HepG2 (cell line): ENCODE measurements around the gene STX8. TPM values are rescaled to one million over a fixed set of nuclear protein-coding genes. Genes with fewer than 3 reads are reported as not detected.

Experiments
- ATAC-seq: fragments of 200-7000 bp; cut with Tn5 transposase; 3 replicates; pipeline ENCODE4 v1.9.1; 2020; ENCODE audit warnings: mild to moderate bottlenecking, moderate library complexity
- BruUV-seq: library from RNA; stranded (reverse); fragments of 400-500 nt; replicated peaks from 2 replicates; lab custom pipeline; 2021; lab: Mats Ljungman, UMichigan
- CTCF ChIA-PET: fragments of 300-600 bp; formaldehyde crosslinking; extraction: SDS; loops from one replicate; lab custom pipeline; 2021; ENCODE audit warnings: low total read pairs, inconsistent platforms, low intra/inter-chr PET ratio; lab: Yijun Ruan, JAX
- POLR2A ChIA-PET: fragments of 350-600 bp; sonication (Branson Sonifier 250); formaldehyde crosslinking; loops from one replicate; lab custom pipeline; 2020; ENCODE audit warnings: antibody characterized with exemption, inconsistent platforms; lab: Yijun Ruan, JAX
- DNase-seq: peaks from one replicate; pipeline ENCODE4 v3.0.0-alpha.2; 2015; ENCODE audit warnings: low spot score
- FAIRE-seq: peaks from 3 replicates; lab custom pipeline; 2011; peaks lifted over from hg19 to GRCh38; lab: Jason Lieb, UNC
- H2AFZ ChIP-seq: one replicate; pipeline ENCODE4 v1.6.1; 2011; ENCODE audit warnings: low read length, inconsistent platforms
- H3K27ac ChIP-seq: fragments of 300-600 bp; 3 replicates; pipeline ENCODE4 v1.8.0; 2011; ENCODE audit warnings: mixed run types, mild to moderate bottlenecking, mixed read lengths, low read length, inconsistent platforms; ENCODE audit not compliant: insufficient read depth; ENCODE audit errors: extremely low read length
- H3K27me3 ChIP-seq, 2 experiments: fragments of 200-600 bp in 1 of 2; 2 replicates in 1 of 2; 3 replicates in 1 of 2; pipeline versions ENCODE4 v1.6.0 to v1.8.0; 2011; ENCODE audit warnings: low read length in 2 of 2, mild to moderate bottlenecking in 2 of 2, moderate library complexity in 2 of 2, inconsistent platforms in 1 of 2; ENCODE audit not compliant: insufficient read depth in 2 of 2, control insufficient read depth in 1 of 2
- H3K36me3 ChIP-seq, 2 experiments: fragments of 200-600 bp in 1 of 2; replicated peaks in 1 of 2; 2 replicates in 1 of 2; 3 replicates in 1 of 2; pipeline versions ENCODE4 v1.5.1 to v1.8.0; 2011; ENCODE audit warnings: low read length in 2 of 2, inconsistent platforms in 1 of 2; ENCODE audit not compliant: insufficient read depth in 2 of 2, control insufficient read depth in 1 of 2
- H3K4me1 ChIP-seq: 2 replicates; pipeline ENCODE4 v1.5.1; 2012; ENCODE audit warnings: low read length, inconsistent platforms; ENCODE audit not compliant: insufficient read depth
- H3K4me2 ChIP-seq: 2 replicates; pipeline ENCODE4 v1.6.0; 2011; ENCODE audit warnings: low read depth, low read length, inconsistent platforms
- H3K4me3 ChIP-seq, 3 experiments: fragments of 200-600 bp in 1 of 3; sonication (generic), shearing (Covaris generic) in 1 of 3; replicated peaks in 1 of 3; 2 replicates each; pipeline ENCODE4 v1.5.1; 2011 to 2016; ENCODE audit warnings: low read length in 3 of 3, inconsistent platforms in 2 of 3, low read depth in 2 of 3, mild to moderate bottlenecking in 2 of 3, control low read depth in 1 of 3, mixed read lengths in 1 of 3; ENCODE audit not compliant: insufficient read depth in 1 of 3
- H3K79me2 ChIP-seq: one replicate; pipeline ENCODE4 v1.6.1; 2011; ENCODE audit warnings: low read length, inconsistent platforms; ENCODE audit not compliant: insufficient read depth
- H3K9ac ChIP-seq: 2 replicates; pipeline ENCODE4 v1.6.0; 2011; ENCODE audit warnings: mild to moderate bottlenecking, low read depth, low read length, inconsistent platforms; ENCODE audit not compliant: insufficient read depth
- H3K9me3 ChIP-seq: 2 replicates; pipeline ENCODE4 v1.5.1; 2012; ENCODE audit warnings: mild to moderate bottlenecking, low read length
- H4K20me1 ChIP-seq: 2 replicates; pipeline ENCODE4 v1.6.0; 2011; ENCODE audit warnings: inconsistent platforms, mild to moderate bottlenecking, low read length, moderate library complexity; ENCODE audit not compliant: insufficient read depth
- ARHGAP35 ChIP-seq: sonication (generic); formaldehyde crosslinking; IDR thresholded peaks from 2 replicates; pipeline ENCODE4 v1.9.0; 2022; ENCODE audit warnings: mild to moderate bottlenecking, inconsistent platforms, moderate library complexity, missing genetic modification reagents, borderline replicate concordance
- HES4 ChIP-seq: sonication (generic); formaldehyde crosslinking; IDR thresholded peaks from 2 replicates; pipeline ENCODE4 v1.9.0; 2021; ENCODE audit warnings: mild to moderate bottlenecking, missing genetic modification reagents, borderline replicate concordance
- KLF16 ChIP-seq, 2 experiments: sonication (generic) in 1 of 2; formaldehyde crosslinking in 1 of 2; IDR thresholded peaks; 2 replicates each; pipeline versions ENCODE4 v1.6.1 to v1.8.0; 2016 to 2023; ENCODE audit warnings: missing genetic modification reagents in 2 of 2, missing compliant biosample characterization in 1 of 2
- KMT2B ChIP-seq: IDR thresholded peaks from 2 replicates; pipeline ENCODE4 v1.6.1; 2016; ENCODE audit warnings: missing genetic modification reagents, missing compliant biosample characterization
- NR2F2 ChIP-seq: IDR thresholded peaks from 2 replicates; pipeline ENCODE4 v1.6.1; 2012; ENCODE audit warnings: low read depth, inconsistent platforms, borderline replicate concordance
- PHF20 ChIP-seq: sonication (generic); formaldehyde crosslinking; IDR thresholded peaks from 2 replicates; pipeline ENCODE4 v1.5.0; 2020; ENCODE audit warnings: mild to moderate bottlenecking, missing genetic modification reagents
- TBP ChIP-seq: sonication (generic); formaldehyde crosslinking; IDR thresholded peaks from 2 replicates; pipeline ENCODE4 v1.5.0; 2020; ENCODE audit warnings: missing genetic modification reagents
- ZNF235 ChIP-seq: sonication (generic); formaldehyde crosslinking; IDR thresholded peaks from 2 replicates; pipeline ENCODE4 v1.8.1; 2023; ENCODE audit warnings: mild to moderate bottlenecking, missing genetic modification reagents, borderline replicate concordance
- ZNF33B ChIP-seq: sonication (generic); formaldehyde crosslinking; IDR thresholded peaks from 2 replicates; pipeline ENCODE4 v1.5.1; 2020; ENCODE audit warnings: mild to moderate bottlenecking, missing genetic modification reagents
- ZNF441 ChIP-seq: sonication (generic); formaldehyde crosslinking; IDR thresholded peaks from 2 replicates; pipeline ENCODE4 v1.7.0; 2021; ENCODE audit warnings: missing genetic modification reagents, borderline replicate concordance
- ZNF496 ChIP-seq: sonication (generic); formaldehyde crosslinking; IDR thresholded peaks from 2 replicates; pipeline ENCODE4 v1.8.1; 2023; ENCODE audit warnings: mild to moderate bottlenecking, moderate library complexity, missing genetic modification reagents; ENCODE audit not compliant: insufficient replicate concordance
- ZNF550 ChIP-seq: sonication (generic); formaldehyde crosslinking; IDR thresholded peaks from 2 replicates; pipeline ENCODE4 v1.4.0; 2020; ENCODE audit warnings: mild to moderate bottlenecking, missing genetic modification reagents, borderline replicate concordance
- ZNF780A ChIP-seq: sonication (generic); formaldehyde crosslinking; IDR thresholded peaks from 2 replicates; pipeline ENCODE4 v1.8.0; 2022; ENCODE audit warnings: mild to moderate bottlenecking, missing genetic modification reagents, moderate library complexity
- WGBS: methylation state at CpG from one replicate; pipeline ENCODE4 v1.1.6; 2017; ENCODE audit warnings: low lambda C conversion rate; 5-methylcytosine and 5-hydroxymethylcytosine counted together
- in situ Hi-C: cut with HindIII; loops from 2 replicates; pipeline ENCODE4 v1.10.0; 2017; ENCODE audit warnings: low pct_unique_long_range_greater_than_20kb; ENCODE audit not compliant: extremely low pct_ligation_motif_present
- intact Hi-C: fragments of 100-400 bp; cut with micrococcal nuclease; formaldehyde crosslinking; loops from one replicate; pipeline ENCODE4 v1.10.0; 2022; ENCODE audit not compliant: unreplicated experiment
- polyA plus RNA-seq, 8 experiments: library from polyadenylated mRNA; depleted of rRNA in 3 of 8; stranded (reverse) in 7 of 8; unstranded in 1 of 8; fragments of >200 nt; fragmentation: Illumina TruSeq in 4 of 8; extraction: Trizol in 4 of 8; gene quantifications; 2 replicates each; pipeline versions ENCODE4 v1.2.1 to v1.2.3, GENCODE V29; 2011 to 2016; ENCODE audit warnings: low read depth in 4 of 8, missing spikeins in 1 of 8, mixed read lengths in 1 of 8; ENCODE audit not compliant: insufficient read depth in 1 of 8
- total RNA-seq, 5 experiments: library from RNA; depleted of rRNA; stranded (reverse); fragments of >200 nt; fragmentation: Illumina TruSeq; extraction: Trizol; gene quantifications; 2 replicates each; pipeline ENCODE4 v1.2.3, GENCODE V29; 2016; ENCODE audit warnings: low read depth in 1 of 5
- TF ChIP-seq, protein P1 (sequence below): IDR thresholded peaks from 2 replicates; pipeline ENCODE4 v1.4.0; 2020; ENCODE audit warnings: mild to moderate bottlenecking, missing genetic modification reagents
- TF ChIP-seq, protein P2 (sequence below): sonication (generic); formaldehyde crosslinking; IDR thresholded peaks from 2 replicates; pipeline ENCODE4 v1.5.0; 2020; ENCODE audit warnings: mild to moderate bottlenecking, missing genetic modification reagents
- TF ChIP-seq, protein P3 (sequence below): sonication (generic); formaldehyde crosslinking; IDR thresholded peaks from 2 replicates; pipeline ENCODE4 v1.4.0; 2020; ENCODE audit warnings: missing genetic modification reagents

The STX8 gene
- total and polyA plus RNA-seq, 2 of the 13 experiments (the other 11 are each of a cell fraction or from before 2014, with no cell fraction given), result 36.4 to 53.6 TPM

DNA sequence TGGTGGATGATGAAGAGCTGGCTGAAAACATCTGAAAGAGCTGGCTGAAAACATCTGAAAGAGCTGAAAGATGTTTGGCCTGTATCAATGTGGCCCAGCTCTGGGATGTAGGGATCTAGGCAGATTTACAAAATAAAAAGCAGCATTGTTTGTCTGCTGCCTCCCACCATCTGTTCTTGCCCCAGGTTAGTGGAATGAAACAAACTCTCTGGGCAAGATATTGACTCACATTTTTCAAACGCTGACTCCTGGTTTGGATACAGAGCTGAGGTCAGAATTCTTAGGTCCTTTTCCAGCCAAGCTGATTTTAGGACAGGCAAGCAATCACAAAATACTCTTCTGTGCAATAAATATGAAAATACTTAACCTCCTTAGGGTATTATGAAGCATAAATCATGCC is 139.0 kb downstream of the STX8 start (continued):
- TF ChIP-seq, protein P1, sequence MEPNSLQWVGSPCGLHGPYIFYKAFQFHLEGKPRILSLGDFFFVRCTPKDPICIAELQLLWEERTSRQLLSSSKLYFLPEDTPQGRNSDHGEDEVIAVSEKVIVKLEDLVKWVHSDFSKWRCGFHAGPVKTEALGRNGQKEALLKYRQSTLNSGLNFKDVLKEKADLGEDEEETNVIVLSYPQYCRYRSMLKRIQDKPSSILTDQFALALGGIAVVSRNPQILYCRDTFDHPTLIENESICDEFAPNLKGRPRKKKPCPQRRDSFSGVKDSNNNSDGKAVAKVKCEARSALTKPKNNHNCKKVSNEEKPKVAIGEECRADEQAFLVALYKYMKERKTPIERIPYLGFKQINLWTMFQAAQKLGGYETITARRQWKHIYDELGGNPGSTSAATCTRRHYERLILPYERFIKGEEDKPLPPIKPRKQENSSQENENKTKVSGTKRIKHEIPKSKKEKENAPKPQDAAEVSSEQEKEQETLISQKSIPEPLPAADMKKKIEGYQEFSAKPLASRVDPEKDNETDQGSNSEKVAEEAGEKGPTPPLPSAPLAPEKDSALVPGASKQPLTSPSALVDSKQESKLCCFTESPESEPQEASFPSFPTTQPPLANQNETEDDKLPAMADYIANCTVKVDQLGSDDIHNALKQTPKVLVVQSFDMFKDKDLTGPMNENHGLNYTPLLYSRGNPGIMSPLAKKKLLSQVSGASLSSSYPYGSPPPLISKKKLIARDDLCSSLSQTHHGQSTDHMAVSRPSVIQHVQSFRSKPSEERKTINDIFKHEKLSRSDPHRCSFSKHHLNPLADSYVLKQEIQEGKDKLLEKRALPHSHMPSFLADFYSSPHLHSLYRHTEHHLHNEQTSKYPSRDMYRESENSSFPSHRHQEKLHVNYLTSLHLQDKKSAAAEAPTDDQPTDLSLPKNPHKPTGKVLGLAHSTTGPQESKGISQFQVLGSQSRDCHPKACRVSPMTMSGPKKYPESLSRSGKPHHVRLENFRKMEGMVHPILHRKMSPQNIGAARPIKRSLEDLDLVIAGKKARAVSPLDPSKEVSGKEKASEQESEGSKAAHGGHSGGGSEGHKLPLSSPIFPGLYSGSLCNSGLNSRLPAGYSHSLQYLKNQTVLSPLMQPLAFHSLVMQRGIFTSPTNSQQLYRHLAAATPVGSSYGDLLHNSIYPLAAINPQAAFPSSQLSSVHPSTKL (CRISPR knock-in tag), result no peak
- TF ChIP-seq, protein P2, sequence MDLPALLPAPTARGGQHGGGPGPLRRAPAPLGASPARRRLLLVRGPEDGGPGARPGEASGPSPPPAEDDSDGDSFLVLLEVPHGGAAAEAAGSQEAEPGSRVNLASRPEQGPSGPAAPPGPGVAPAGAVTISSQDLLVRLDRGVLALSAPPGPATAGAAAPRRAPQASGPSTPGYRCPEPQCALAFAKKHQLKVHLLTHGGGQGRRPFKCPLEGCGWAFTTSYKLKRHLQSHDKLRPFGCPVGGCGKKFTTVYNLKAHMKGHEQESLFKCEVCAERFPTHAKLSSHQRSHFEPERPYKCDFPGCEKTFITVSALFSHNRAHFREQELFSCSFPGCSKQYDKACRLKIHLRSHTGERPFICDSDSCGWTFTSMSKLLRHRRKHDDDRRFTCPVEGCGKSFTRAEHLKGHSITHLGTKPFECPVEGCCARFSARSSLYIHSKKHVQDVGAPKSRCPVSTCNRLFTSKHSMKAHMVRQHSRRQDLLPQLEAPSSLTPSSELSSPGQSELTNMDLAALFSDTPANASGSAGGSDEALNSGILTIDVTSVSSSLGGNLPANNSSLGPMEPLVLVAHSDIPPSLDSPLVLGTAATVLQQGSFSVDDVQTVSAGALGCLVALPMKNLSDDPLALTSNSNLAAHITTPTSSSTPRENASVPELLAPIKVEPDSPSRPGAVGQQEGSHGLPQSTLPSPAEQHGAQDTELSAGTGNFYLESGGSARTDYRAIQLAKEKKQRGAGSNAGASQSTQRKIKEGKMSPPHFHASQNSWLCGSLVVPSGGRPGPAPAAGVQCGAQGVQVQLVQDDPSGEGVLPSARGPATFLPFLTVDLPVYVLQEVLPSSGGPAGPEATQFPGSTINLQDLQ, result no peak

DNA sequence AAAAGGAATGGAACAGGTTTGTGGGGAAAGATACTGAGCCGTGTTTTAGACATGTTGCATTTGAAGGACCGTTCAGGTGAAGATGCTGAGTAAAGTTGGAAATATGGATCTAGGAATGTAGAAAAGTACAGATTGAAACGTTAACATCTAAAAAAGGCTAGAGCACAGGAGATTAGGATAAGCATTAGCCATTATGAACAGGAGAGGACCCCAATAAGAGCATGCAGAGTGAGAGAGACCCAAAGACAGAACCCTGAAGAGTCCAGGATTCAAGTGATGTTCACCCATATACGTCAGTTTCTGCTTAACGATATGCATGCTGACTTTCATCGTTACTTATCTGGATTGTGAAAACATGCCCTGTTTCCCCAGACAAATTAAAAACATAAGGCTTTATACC is 140.5 kb downstream of the STX8 start:
- no peaks in the 10 kb centered on the region; a peak in 1 of 5 replicates for H3K36me3 ChIP-seq
- intact Hi-C loops (no loop called here), in situ Hi-C loops (no loop called here)
- H4K20me1 ChIP-seq, result no peaks in the 10 kb centered on the region
- H3K9me3 ChIP-seq, result no peaks in the 10 kb centered on the region
- no peak overlapping the region for H3K4me3 ChIP-seq
- no peak for FAIRE-seq
- H3K9ac ChIP-seq, result no peak overlapping the region
- no peaks in the 10 kb centered on the region for H3K4me1 ChIP-seq
- BruUV-seq, result no TSS peak
- H3K4me2 ChIP-seq, result no peak overlapping the region
- no peak for ATAC-seq
- no peaks in the 10 kb centered on the region for H3K79me2 ChIP-seq
- 93% methylated on average over 6 of the region's 6 CpGs for WGBS
- H3K27me3 ChIP-seq, result no peaks in the 10 kb centered on the region
- ChIA-PET POLR2A (no interaction called here), CTCF (no interaction called here)
- DNase-seq, result no peak
- H2AFZ ChIP-seq, result no peak overlapping the region
- H3K27ac ChIP-seq, result no peak overlapping the region
- no peak for TF ChIP-seq ZNF441 (CRISPR knock-in tag)
- no peak for TF ChIP-seq ZNF235 (CRISPR knock-in tag)
- TF ChIP-seq TBP (CRISPR knock-in tag), result no peak
- no peak for TF ChIP-seq KMT2B
- TF ChIP-seq ARHGAP35 (CRISPR knock-in tag), result no peak
- no peak for TF ChIP-seq ZNF780A (CRISPR knock-in tag)
- TF ChIP-seq KLF16 (CRISPR knock-in tag; IDR thresholded peaks at IDR 0.05), result no peak
- no peak for TF ChIP-seq HES4 (CRISPR knock-in tag)
- no peak for TF ChIP-seq ZNF496
- TF ChIP-seq, protein P3, sequence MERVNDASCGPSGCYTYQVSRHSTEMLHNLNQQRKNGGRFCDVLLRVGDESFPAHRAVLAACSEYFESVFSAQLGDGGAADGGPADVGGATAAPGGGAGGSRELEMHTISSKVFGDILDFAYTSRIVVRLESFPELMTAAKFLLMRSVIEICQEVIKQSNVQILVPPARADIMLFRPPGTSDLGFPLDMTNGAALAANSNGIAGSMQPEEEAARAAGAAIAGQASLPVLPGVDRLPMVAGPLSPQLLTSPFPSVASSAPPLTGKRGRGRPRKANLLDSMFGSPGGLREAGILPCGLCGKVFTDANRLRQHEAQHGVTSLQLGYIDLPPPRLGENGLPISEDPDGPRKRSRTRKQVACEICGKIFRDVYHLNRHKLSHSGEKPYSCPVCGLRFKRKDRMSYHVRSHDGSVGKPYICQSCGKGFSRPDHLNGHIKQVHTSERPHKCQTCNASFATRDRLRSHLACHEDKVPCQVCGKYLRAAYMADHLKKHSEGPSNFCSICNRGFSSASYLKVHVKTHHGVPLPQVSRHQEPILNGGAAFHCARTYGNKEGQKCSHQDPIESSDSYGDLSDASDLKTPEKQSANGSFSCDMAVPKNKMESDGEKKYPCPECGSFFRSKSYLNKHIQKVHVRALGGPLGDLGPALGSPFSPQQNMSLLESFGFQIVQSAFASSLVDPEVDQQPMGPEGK (CRISPR knock-in tag), result no peak
- no peak for TF ChIP-seq PHF20
- no peak for TF ChIP-seq ZNF550 (CRISPR knock-in tag)
- no peak for TF ChIP-seq NR2F2
- TF ChIP-seq ZNF33B (CRISPR knock-in tag), result no peak
